AG04450 (cell line): ENCODE measurements around the gene SMYD2. TPM values are rescaled to one million over a fixed set of nuclear protein-coding genes. Genes with fewer than 3 reads are reported as not detected.

Experiments used
- CTCF ChIA-PET: fragments of 300-600, 350-600 bp; formaldehyde crosslinking; extraction: SDS; loops from one replicate; lab custom pipeline; 2022; ENCODE audit warnings: antibody characterized with exemption, inconsistent platforms; lab: Charles Lee
- POLR2A ChIA-PET: fragments of 350-600 bp; formaldehyde crosslinking; extraction: SDS; loops from one replicate; lab custom pipeline; 2021; ENCODE audit warnings: antibody characterized with exemption, inconsistent platforms; lab: Yijun Ruan, JAX
- DNase-seq: peaks from one replicate; pipeline ENCODE4 v3.0.0-alpha.2; 2011; ENCODE audit warnings: low read depth, low spot score
- H3K27ac ChIP-seq: one replicate; pipeline ENCODE4 v1.5.1; 2012; ENCODE audit warnings: low read depth, low read length, control low read depth
- H3K27me3 ChIP-seq: one replicate; pipeline ENCODE4 v1.6.0; 2012; ENCODE audit warnings: low read length; ENCODE audit not compliant: control insufficient read depth, insufficient read depth
- H3K4me3 ChIP-seq: 2 replicates; pipeline ENCODE4 v1.5.1; 2011; ENCODE audit warnings: mild to moderate bottlenecking, low read depth, low read length, control low read depth
- H3K9me3 ChIP-seq: 2 replicates; pipeline ENCODE4 v1.5.1; 2012; ENCODE audit warnings: low read length; ENCODE audit not compliant: control insufficient read depth, insufficient read depth
- CTCF ChIP-seq: IDR thresholded peaks from 2 replicates; pipeline ENCODE4 v1.5.1; 2011; ENCODE audit warnings: low read depth, low read length, control low read depth, inconsistent platforms
- polyA plus RNA-seq: library from polyadenylated mRNA; depleted of rRNA; stranded (reverse); fragments of >200 nt; gene quantifications from 2 replicates; pipeline ENCODE4 v1.2.3, GENCODE V29; 2011

SMYD2 gene
- polyA plus RNA-seq, 1 experiment, result 54.7 TPM

GRCh38 chr1:214301526-214301925, 20.6 kb downstream of the SMYD2 start:
- no peak for DNase-seq
- Histone ChIP-seq H3K9me3 (no peaks in the 10 kb centered on the region), H3K27ac (no peak overlapping the region), H3K27me3 (no peaks in the 10 kb centered on the region), H3K4me3 (no peak overlapping the region)
- POLR2A ChIA-PET, result no interaction called here
- TF ChIP-seq CTCF, result no peak
- CTCF ChIA-PET, result interaction anchor here (1.2 to 3.3 kb wide), 5 partner anchors 27 to 1179 kb away, joined by 3 to 17 read pairs (median 10); no protein-coding TSS in a partner anchor

DNA sequence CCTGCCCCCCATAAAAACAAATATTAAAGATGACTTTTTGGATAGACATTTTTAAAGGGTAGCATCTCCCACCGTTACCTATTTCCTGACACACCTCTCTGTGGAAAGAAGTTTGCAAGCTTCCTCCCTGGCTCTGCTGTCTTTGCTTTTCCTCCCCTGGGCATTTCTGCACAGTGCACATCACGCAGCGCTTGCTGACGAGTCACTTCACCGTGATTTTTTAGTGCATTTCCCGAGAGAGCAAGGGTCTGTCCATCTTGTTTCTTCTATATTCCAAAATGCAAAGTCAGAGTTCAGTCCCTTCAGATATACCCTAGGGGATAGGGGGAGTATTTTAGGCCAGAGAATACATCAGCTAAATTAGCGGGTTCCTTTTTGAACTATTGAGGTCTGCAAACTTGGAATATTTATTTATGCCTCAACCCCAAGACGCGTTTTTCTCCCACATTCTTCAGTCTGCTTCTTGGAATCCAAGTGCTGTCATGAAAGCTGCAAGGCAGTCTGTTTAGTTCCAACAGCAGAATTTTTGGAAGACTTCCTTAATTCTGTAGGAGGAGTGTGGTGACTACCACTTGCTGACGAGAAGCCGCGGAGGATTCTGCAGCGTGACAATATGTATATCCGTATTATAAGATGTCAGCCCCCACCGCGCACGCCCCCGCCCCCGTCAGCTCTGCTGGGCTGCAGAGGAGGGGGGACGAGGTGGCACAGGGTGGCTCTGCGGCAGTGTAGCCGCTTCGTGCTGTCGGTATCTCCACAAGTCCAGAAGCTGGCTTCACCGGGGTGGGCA, 22.4 kb downstream of the SMYD2 start:
- no peak for TF ChIP-seq CTCF
- CTCF ChIA-PET, result interaction anchor here (1.3 to 3.3 kb wide), 6 partner anchors 14 to 89 kb away, joined by 3 to 28 read pairs (median 10); no protein-coding TSS in a partner anchor
- H3K9me3 ChIP-seq, result no peaks in the 10 kb centered on the region
- H3K27me3 ChIP-seq, result no peaks in the 10 kb centered on the region
- H3K27ac ChIP-seq, result no peak overlapping the region
- POLR2A ChIA-PET, result interaction anchor here (1.0 kb wide), 1 partner anchor 22 kb away, joined by 3 read pairs; the partner anchor contains the start of gene SMYD2
- no peak for DNase-seq
- peak overlapping the region; percentile 41 for H3K4me3 ChIP-seq

- CTCF ChIA-PET, result interaction anchor here (0.6 to 3.3 kb wide), 5 partner anchors 23 to 886 kb away, joined by 6 to 28 read pairs (median 11); no protein-coding TSS in a partner anchor
- H3K4me3 ChIP-seq, result no peak overlapping the region
- H3K27me3 ChIP-seq, result no peaks in the 10 kb centered on the region
- no peak overlapping the region for H3K27ac ChIP-seq
- no peaks in the 10 kb centered on the region for H3K9me3 ChIP-seq
- DNase-seq, result no peak
- no peak for TF ChIP-seq CTCF
- POLR2A ChIA-PET, result no interaction called here
Observed at GRCh38 chr1:214305164-214305751, 24.3 kb downstream of the SMYD2 start.

DNA sequence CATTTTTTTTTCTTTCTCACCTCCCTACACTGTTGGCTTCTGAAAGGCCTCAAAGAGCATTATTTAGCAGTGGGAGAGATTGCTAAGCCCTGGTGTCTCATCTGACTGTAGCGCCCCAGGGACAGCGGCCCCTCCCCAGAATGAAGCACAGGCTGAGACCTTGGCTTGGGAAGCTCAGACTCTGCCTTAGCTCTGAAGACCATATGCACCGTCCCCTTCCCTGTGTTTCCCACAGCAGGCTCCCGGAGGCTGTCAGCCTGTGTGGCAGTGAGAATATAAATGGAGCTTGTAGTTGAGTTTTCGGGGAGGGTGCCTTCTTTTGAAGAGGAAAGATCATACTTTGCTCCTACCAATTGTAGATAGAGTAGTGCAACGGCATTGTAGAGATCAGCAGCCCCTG, 25.3 kb downstream of the SMYD2 start:
- POLR2A ChIA-PET, result no interaction called here
- TF ChIP-seq CTCF, result no peak
- no peak for DNase-seq
- Histone ChIP-seq H3K9me3 (no peaks in the 10 kb centered on the region), H3K4me3 (no peak overlapping the region), H3K27me3 (no peaks in the 10 kb centered on the region), H3K27ac (no peak overlapping the region)
- CTCF ChIA-PET, result interaction anchor here (2.0 to 2.4 kb wide), 3 partner anchors 23 to 45 kb away, joined by 6 to 13 read pairs (median 11); no protein-coding TSS in a partner anchor
